H1 (cell line): Measurements from ENCODE around the gene MADD.

Experiments used
- CREB1 ChIP-seq: IDR thresholded peaks from 2 replicates; pipeline ENCODE4 v1.6.1; 2012; ENCODE audit warnings: inconsistent platforms
- CTCF ChIP-seq, 3 experiments: IDR thresholded peaks; 1 replicate in 2 of 3; 2 replicates in 1 of 3; pipeline versions ENCODE4 v1.5.1 to v1.6.1; 2011; ENCODE audit warnings: low read length in 3 of 3, mild to moderate bottlenecking in 3 of 3, inconsistent platforms in 2 of 3, low read depth in 1 of 3, moderate library complexity in 1 of 3; ENCODE audit not compliant: insufficient read depth in 1 of 3; ENCODE audit errors: control extremely low read depth in 1 of 3
- EP300 ChIP-seq, 2 experiments: IDR thresholded peaks; 1 replicate in 1 of 2; 2 replicates in 1 of 2; pipeline ENCODE4 v1.6.1; 2011 to 2012; ENCODE audit warnings: low read depth in 2 of 2, low read length in 2 of 2, mild to moderate bottlenecking in 2 of 2, borderline replicate concordance in 1 of 2, inconsistent platforms in 1 of 2, moderate library complexity in 1 of 2
- FOSL1 ChIP-seq: IDR thresholded peaks from 2 replicates; pipeline ENCODE4 v1.6.1; 2011; ENCODE audit warnings: mild to moderate bottlenecking, low read depth, low read length, moderate library complexity; ENCODE audit not compliant: insufficient read depth
- JUN ChIP-seq: IDR thresholded peaks from 2 replicates; pipeline ENCODE4 v1.6.1; 2011; ENCODE audit warnings: low read depth, mild to moderate bottlenecking, improper control_type of control experiment, low read length
- POLR2A ChIP-seq, 2 experiments: IDR thresholded peaks; 1 replicate in 1 of 2; 2 replicates in 1 of 2; pipeline ENCODE4 v1.6.1; 2011; ENCODE audit warnings: low read depth in 2 of 2, low read length in 2 of 2, mild to moderate bottlenecking in 2 of 2; ENCODE audit errors: control extremely low read depth in 1 of 2
- RAD21 ChIP-seq, 2 experiments: IDR thresholded peaks in 1 of 2; conservative IDR thresholded peaks in 1 of 2; 2 replicates each; pipeline ENCODE4 v1.6.1; 2011; ENCODE audit warnings: low read depth in 2 of 2, low read length in 2 of 2, improper control_type of control experiment in 1 of 2, inconsistent platforms in 1 of 2, mild to moderate bottlenecking in 1 of 2, moderate library complexity in 1 of 2
- RBBP5 ChIP-seq: IDR thresholded peaks from 2 replicates; pipeline ENCODE4 v1.7.1; 2012; ENCODE audit warnings: low read depth, mild to moderate bottlenecking, inconsistent platforms, low read length, moderate library complexity, borderline replicate concordance
- SIN3A ChIP-seq, 2 experiments: IDR thresholded peaks in 1 of 2; conservative IDR thresholded peaks in 1 of 2; 2 replicates each; pipeline ENCODE4 v1.6.1; 2011 to 2012; ENCODE audit warnings: low read length in 2 of 2, improper control_type of control experiment in 1 of 2, low read depth in 1 of 2, mild to moderate bottlenecking in 1 of 2
- YY1 ChIP-seq: IDR thresholded peaks from 2 replicates; pipeline ENCODE4 v1.6.1; 2011; ENCODE audit warnings: low read depth, mild to moderate bottlenecking, low read length
- TF ChIP-seq, protein P1 (sequence below): IDR thresholded peaks from 2 replicates; pipeline ENCODE4 v1.6.1; 2011; ENCODE audit warnings: low read length, improper control_type of control experiment

- TF ChIP-seq RBBP5 (no peak), EP300 (IDR thresholded peaks at IDR 0.05; ENCODE audit: borderline replicate concordance in 1 of 2, low read depth in 2 of 2, low read length in 2 of 2) (no peak), CTCF (IDR thresholded peaks at IDR 0.05; ENCODE audit: control extremely low read depth in 1 of 3, insufficient read depth in 1 of 3, low read depth in 1 of 3, low read length in 3 of 3) (no peak), JUN (no peak), FOSL1 (no peak), CREB1 (no peak), YY1 (no peak), POLR2A (IDR thresholded peaks at IDR 0.05; ENCODE audit: control extremely low read depth in 1 of 2, low read depth in 2 of 2, low read length in 2 of 2) (no peak), RAD21 (IDR thresholded peaks at IDR 0.05 in 1 of 2, conservative IDR thresholded peaks at IDR 0.05 in 1 of 2; ENCODE audit: low read depth in 2 of 2, low read length in 2 of 2) (no peak), SIN3A (conservative IDR thresholded peaks at IDR 0.05 in 1 of 2, IDR thresholded peaks at IDR 0.05 in 1 of 2; ENCODE audit: low read depth in 1 of 2, low read length in 2 of 2) (no peak)
- TF ChIP-seq, protein P1, sequence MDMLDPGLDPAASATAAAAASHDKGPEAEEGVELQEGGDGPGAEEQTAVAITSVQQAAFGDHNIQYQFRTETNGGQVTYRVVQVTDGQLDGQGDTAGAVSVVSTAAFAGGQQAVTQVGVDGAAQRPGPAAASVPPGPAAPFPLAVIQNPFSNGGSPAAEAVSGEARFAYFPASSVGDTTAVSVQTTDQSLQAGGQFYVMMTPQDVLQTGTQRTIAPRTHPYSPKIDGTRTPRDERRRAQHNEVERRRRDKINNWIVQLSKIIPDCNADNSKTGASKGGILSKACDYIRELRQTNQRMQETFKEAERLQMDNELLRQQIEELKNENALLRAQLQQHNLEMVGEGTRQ, result no peak
These were observed 76.1 kb downstream of the MADD start for GRCh38 chr11:47345890-47346563.
